Measurements from ENCODE around the gene ARL11.
"Not testable (repeated sequence)": the region's sequence is repeated elsewhere in the genome, so short reads cannot be mapped to it uniquely, and the experiment has no call there.

ARL11 gene

GRCh38 chr13:49608651-49609331 lies 19.5 kb upstream of the ARL11 start:
- no peak for DNase-seq
- intact Hi-C loops (cut with DNase I), result loop anchor here (5.0 kb wide), 2 partner anchors 116 to 166 kb away; partner anchors contain the start of genes CAB39L and SETDB2

GRCh38 chr13:49610176-49610575 lies 18.1 kb upstream of the ARL11 start:
- DNase-seq, result no peak
- intact Hi-C loops (cut with DNase I), result no loop called here

DNA sequence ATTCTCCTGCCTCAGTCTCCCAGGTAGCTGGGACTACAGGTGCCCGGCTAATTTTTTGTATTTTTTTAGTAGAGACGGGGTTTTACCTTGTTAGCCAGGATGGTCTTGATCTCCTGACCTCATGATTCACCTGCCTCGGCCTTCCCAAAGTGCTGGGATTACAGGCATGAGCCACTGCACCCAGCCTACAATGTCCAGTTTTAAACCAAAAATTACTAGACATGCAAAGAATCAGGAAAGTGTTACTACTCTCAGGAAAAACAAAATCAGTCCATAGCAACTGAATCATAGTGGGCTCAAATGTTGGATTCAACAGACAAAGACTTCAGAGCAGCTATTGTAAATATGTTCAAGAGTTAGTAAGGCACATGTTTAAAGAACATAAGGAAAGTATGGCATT lies 16.3 kb upstream of the ARL11 start:
- DNase-seq; intact Hi-C loops (cut with DNase I): not testable (repeated sequence)

- intact Hi-C loops (cut with DNase I), result no loop called here
- no peak for DNase-seq
These were observed 12.3 kb upstream of the ARL11 start for GRCh38 chr13:49615836-49616675.

- intact Hi-C loops (cut with DNase I), result no loop called here
- no peak for DNase-seq
These were observed 11.6 kb upstream of the ARL11 start for GRCh38 chr13:49616676-49617065.

GRCh38 chr13:49620170-49620621 lies 8.1 kb upstream of the ARL11 start:
- intact Hi-C loops (cut with DNase I), result no loop called here
- peak in 7 of 10 donors; percentile 34 to 90 (median 50) for DNase-seq

GRCh38 chr13:49622174-49622946 lies 5.9 kb upstream of the ARL11 start:
- intact Hi-C loops (cut with DNase I), result no loop called here
- DNase-seq, result no peak

GRCh38 chr13:49624229-49624628 lies 4.1 kb upstream of the ARL11 start:
- no peak for DNase-seq
- intact Hi-C loops (cut with DNase I), result no loop called here

DNA sequence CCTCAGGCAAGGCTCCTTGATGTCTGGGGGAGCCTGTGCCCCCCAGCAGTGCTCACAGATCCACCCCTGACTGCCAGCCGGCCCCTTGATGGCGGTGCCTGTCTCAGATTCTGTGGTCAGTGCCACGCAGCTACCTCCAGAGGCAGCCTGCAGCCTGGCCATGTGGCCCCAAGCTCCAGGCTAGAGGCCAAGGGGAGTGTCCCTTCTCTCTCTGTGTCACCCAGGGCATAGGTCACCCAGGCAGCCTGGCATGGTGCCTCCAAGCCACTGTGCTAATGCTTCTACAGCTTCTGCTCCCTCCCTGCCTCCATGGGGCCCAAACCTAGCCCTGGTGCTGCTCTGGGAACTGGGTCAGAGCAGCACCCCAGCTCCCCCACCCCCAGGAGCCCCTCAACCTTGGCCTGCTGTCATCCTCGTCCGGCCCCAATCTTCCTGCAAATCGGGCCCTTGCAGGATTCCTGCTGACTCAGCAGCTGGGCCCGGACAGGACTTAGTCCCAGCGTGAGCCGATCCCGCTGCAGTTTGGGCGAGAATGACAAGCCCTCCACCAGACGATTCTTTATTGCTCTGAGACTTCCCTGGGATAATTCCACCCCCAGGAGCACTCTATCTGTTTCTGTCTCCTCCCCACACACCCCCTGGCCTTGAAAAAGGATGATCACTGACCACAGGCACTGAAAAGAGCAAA lies 2.8 kb upstream of the ARL11 start:
- intact Hi-C loops (cut with DNase I), result no loop called here
- peak in 2 of 10 donors; percentile 25 to 39 for DNase-seq

DNA sequence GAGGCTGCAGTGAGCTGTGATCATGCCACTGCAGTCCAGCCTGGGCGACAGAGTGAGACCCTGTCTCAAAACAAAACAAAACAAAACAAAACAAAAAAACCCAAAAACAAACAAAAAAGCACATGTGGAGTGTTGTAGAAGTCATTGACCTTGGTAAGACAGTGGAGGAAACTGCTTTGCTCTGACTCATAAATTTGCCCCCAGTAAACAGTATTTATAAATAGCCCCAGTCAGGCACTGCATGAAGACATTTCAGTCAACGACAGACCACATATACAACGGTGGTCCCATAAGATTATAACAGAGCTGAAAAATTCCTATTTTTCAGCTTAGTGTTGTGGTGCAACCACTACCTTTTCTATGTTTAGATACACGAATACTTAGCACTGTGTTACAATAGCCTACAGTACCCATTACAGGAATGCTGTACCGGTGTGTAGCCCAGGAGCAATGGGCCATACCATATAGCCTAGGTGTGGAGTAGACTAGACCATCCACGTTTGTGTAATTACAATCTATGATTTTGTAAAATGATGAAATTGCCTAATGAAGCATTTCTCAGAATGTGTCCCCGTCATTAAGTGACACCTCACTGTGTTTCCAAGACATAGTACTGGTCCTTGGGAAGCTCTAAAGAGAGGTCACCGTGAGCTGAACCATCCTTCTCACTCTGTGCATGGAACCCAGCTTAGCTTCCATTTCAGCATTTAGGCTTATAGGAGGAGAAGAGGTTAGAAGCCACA lies 1.1 kb downstream of the ARL11 start:
- intact Hi-C loops (cut with DNase I), result no loop called here

DNA sequence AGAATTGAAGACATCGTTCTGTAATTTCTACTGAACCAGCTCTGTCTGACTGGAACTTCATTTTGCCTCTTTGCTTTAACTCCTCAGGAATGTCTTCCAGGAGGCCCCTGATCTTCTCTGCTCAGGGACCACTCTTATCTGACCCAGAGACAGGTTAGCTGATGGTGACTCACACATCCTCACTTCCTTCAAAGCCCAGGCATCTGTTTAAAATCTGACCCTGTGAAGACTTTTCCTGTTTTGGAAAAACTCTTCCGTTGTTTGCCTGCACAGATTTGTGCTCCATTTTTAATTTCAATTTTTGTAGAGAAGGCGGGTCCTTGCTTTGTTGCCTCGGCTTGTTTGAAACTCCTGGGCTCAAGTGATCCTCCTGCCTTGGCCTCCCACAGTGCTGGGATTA lies 1.6 kb downstream of the ARL11 start:
- no peak for DNase-seq
- intact Hi-C loops (cut with DNase I), result no loop called here

More for the DNA sequence above, 1.1 kb downstream of the ARL11 start:
- no peak for DNase-seq

GRCh38 chr13:49630580-49630979 lies 2.3 kb downstream of the ARL11 start:
- DNase-seq, result peak in 1 of 10 donors; percentile 64
- intact Hi-C loops (cut with DNase I), result no loop called here

DNA sequence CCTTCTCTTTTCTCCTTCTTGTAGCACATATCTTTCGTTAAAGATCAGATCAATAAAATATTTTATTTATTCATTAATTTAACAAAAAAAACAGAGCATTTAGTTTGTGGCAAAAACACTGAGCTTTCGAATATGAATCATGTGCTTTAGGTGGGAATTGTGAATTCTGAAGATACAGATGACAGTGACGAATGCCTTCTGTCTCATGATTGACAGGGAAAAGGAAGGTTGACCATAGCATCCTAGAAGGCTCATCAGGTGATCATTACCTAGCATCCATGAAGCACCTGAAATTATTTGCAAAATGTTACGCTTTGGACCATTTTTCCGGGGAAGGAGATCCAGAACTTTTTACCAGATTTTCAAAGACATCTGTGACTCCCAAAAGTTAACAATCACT lies 3.8 kb downstream of the ARL11 start:
- intact Hi-C loops (cut with DNase I), result no loop called here
- no peak for DNase-seq

DNA sequence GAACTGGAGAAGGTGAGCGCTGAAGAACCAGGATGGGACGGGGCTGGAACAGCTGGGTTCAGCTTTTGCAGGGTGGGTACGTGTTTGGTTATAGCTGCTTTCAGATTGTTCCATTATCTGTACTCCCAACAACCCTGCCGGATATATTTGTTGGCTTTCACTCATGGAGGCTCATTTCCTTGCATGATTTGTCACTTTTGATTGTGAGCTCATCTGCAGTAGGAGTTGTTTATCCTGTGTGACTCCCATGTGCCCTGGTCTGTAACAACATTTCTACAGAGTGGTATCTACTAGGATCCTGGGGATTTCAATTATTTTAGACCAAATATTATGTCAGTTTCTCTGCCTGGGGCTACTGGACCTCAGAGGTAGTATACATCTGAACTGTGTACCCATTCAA lies 5.4 kb downstream of the ARL11 start:
- intact Hi-C loops (cut with DNase I), result no loop called here
- DNase-seq, result no peak

DNA sequence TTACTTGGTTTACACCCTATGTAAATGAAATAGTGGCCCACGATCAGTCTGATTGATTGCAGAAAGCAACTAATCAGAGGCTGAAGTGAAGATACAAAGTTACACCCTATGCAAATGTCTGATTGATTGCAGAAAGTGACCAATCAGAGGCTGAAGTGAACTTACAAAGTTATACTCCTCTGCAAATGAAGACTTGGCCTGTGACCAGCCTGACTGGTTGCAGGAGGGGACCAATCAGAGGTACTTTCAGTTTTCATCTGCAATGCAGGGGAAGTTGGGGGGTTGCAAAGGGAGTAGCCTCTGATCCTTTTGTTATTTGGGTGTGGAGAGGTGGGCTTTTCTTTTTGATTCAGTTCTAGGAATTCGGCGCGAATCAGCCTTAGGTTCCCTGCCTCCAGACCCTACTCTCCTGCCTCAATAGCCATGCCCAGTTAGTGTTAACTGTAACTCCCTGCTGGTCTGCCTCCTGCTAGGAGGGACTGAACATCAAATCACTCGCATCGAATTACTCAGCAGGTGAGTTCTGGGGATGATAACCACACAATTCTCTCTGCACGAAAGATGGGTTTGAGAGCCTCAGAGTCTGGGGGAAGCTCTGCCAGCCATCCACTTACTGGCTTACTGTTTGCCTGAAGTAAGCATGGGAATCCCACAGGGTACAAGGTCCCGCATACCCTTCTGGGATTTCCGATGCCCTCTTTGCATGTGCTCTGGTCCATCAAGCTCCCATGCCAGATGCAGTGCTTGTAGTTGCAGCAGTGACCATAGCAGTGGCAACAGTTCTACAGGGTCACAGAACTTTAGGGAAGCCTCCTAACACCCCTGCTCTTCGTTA lies 7.5 kb downstream of the ARL11 start:
- no peak for DNase-seq
- intact Hi-C loops (cut with DNase I), result no loop called here

- intact Hi-C loops (cut with DNase I), result no loop called here
- DNase-seq, result no peak
These were observed 8.4 kb downstream of the ARL11 start for GRCh38 chr13:49636705-49637104.

GRCh38 chr13:49638030-49638743 lies 9.9 kb downstream of the ARL11 start:
- no peak for DNase-seq
- intact Hi-C loops (cut with DNase I), result no loop called here

DNA sequence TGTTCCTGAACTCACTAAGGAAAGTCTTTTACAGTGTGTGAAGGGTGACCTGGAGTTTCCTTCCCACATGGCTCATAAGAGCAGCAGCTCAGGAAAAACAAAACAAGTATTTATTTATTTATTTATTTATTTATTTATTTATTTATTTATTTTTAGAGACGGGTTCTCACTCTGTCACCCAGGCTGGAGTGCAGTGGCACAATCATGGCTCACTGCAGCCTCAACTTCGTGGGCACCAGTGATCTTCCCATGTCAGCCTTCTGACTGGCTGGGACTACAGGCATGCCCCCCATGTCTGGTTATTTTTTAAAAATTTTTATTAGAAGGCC lies 10.4 kb downstream of the ARL11 start:
- DNase-seq, result no peak
- intact Hi-C loops (cut with DNase I), result no loop called here
